Motor neuron (in vitro differentiated cells): ENCODE data around the gene THSD1. TPM values are rescaled to one million over a fixed set of nuclear protein-coding genes. Genes with fewer than 3 reads are reported as not detected.
"Not testable (repeated sequence)": the region's sequence is repeated elsewhere in the genome, so short reads cannot be mapped to it uniquely, and the experiment has no call there.

Experiments used
- ATAC-seq, 8 experiments: fragments of 200-7000 bp; cut with Tn5 transposase; replicated peaks in 6 of 8; 2 replicates each; pipeline ENCODE4 v1.8.0; 2021; ENCODE audit warnings: mild to moderate bottlenecking in 8 of 8, moderate library complexity in 8 of 8
- H3K27ac ChIP-seq, 2 donors: fragments of 250-450 bp; sonication (Bioruptor Pico); 2 replicates each; pipeline ENCODE4 v1.9.0; 2021; ENCODE audit warnings: antibody characterized with exemption in 2 of 2, mild to moderate bottlenecking in 2 of 2, moderate library complexity in 1 of 2
- H3K4me1 ChIP-seq, 2 donors: fragments of 250-450 bp; sonication (Bioruptor Pico); replicated peaks in 1 of 2; 2 replicates each; pipeline ENCODE4 v1.6.1; 2021; ENCODE audit warnings: antibody characterized with exemption in 2 of 2, mild to moderate bottlenecking in 2 of 2, moderate library complexity in 1 of 2
- H3K4me3 ChIP-seq, 5 donors: fragments of 250-450 bp; sonication (Bioruptor Pico); 2 replicates each; pipeline ENCODE4 v1.9.0; 2021; ENCODE audit warnings: antibody characterized with exemption in 5 of 5, mild to moderate bottlenecking in 5 of 5, moderate library complexity in 4 of 5
- WGBS, 10 experiments: fragments of 450-650 bp; shearing (Covaris generic); methylation state at CpG; one replicate each; pipeline ENCODE4 v1.0.0; 2022; 5-methylcytosine and 5-hydroxymethylcytosine counted together
- in situ Hi-C, 9 experiments: fragments of 400-800 bp; cut with MboI; loops; one replicate each; pipeline ENCODE4 v1.15.0; 2021; ENCODE audit warnings: low sequenced_read_pairs in 9 of 9, low pct_unique_long_range_greater_than_20kb in 2 of 9; ENCODE audit not compliant: unreplicated experiment in 9 of 9
- total RNA-seq, 8 experiments: library from RNA; unstranded; fragments of 300-600 nt; gene quantifications; 2 replicates each; pipeline versions ENCODE4 v1.2.3 to v1.2.4, GENCODE V29; 2022

Gene THSD1
- total RNA-seq, 8 experiments from 2014 or later: 0.40 to 3.2 (median 1.2) TPM

DNA sequence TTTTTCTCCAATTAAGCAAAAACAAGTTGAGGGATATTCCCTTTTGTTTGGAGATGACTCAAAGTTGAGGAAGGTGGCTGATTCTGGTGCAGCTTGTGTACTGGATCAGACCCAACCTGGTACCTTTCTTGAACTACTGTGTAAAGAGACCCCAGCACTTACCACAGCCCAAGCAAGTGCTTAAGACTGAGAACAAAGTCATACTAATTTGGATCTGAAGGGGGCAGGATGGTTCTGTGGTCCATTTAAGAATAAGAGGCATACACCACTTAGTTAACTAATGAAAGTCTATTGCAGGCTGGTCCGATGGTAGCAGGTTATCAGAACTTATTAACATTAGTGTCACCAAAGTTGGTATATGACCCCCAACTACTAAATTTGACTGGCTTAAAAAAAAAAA lies 6.3 kb downstream of the THSD1 start:
- Histone ChIP-seq H3K4me3 (no peak overlapping the region), H3K4me1 (no peaks in the 10 kb centered on the region), H3K27ac (no peak overlapping the region)
- in situ Hi-C loops: no loop called here
- ATAC-seq: no peak
- 60 to 100% (median 100%) methylated on average over 1 of the region's 1 CpG; no CpG with 5 or more reads in 6 of the 10 experiments for WGBS, 10 experiments

DNA sequence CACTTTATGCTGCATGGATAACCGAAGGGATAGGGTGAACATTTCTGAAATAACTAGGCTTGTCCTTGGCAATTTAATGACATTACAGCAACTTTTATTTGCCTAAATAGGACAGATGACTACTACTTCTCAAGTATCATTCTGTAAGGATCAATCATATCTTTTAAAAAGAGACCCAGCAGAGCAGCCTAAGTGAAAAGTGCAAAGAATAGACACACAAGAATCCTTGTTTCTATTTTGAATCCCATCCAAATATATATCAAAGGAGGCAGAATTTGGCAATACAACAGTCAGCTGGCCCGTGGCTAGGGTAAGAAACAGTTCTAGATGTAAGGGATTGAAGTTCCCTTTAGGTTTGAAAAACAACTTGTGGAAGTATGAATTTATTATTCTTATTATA lies 6.9 kb downstream of the THSD1 start:
- WGBS, 10 experiments: 0 to 100% (median 53%) methylated on average over 1 to 2 of the region's 2 CpGs; no CpG with 5 or more reads in 2 of the 10 experiments
- H3K27ac ChIP-seq: no peak overlapping the region
- H3K4me1 ChIP-seq: no peaks in the 10 kb centered on the region
- H3K4me3 ChIP-seq: no peak overlapping the region
- in situ Hi-C loops: no loop called here
- no peak for ATAC-seq

DNA sequence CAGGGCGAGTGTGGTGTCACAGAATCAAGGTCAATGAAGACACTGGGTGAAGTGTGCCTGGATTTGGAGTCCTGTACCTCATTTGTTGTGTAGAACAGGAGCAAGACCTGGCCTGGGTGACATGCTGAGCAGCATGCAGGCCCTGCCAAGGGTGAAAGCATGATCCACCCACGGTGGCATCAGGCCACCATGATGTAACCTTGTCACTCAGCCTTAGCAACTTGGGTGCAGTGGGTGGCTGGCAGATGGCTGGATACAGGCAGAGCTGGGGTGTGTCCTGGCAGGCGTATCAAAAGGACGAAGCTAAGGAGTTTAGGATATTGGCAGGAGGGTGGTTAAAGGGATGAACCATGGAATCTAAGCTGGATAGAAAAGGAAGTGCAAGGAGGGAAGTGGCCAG lies 10.3 kb downstream of the THSD1 start:
- WGBS, 10 experiments: 38 to 100% (median 80%) methylated on average over 1 to 3 of the region's 4 CpGs; no CpG with 5 or more reads in 1 of the 10 experiments
- ATAC-seq: no peak

DNA sequence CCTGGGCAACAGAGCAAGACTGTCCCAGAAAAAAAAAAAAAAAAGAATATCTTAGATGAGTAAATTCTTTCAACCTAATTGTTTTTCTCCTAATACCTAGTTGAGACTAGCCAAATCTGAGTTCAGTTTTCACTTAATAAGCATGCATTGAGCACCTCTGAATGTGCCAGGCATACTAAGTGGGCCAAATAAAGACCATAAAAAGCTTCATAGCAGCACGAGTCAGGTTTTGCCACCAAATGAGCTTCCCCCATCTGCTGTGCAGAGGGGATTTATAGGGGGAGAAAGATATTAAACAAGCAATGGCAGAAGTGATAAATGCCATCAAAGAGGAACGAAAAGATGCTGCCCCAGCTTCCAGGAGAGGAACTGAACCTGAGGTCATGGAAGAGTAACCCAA lies 11.4 kb downstream of the THSD1 start:
- Histone ChIP-seq H3K4me1 (no peaks in the 10 kb centered on the region), H3K27ac (no peak overlapping the region), H3K4me3 (no peak overlapping the region)
- 17 to 83% (median 57%) methylated on average over 1 to 2 of the region's 2 CpGs; no CpG with 5 or more reads in 1 of the 10 experiments for WGBS, 10 experiments
- ATAC-seq: no peak
- in situ Hi-C loops: no loop called here

More for the DNA sequence above, 10.3 kb downstream of the THSD1 start:
- in situ Hi-C loops: no loop called here
- H3K27ac ChIP-seq: no peak overlapping the region
- H3K4me3 ChIP-seq: no peak overlapping the region
- no peaks in the 10 kb centered on the region for H3K4me1 ChIP-seq

DNA sequence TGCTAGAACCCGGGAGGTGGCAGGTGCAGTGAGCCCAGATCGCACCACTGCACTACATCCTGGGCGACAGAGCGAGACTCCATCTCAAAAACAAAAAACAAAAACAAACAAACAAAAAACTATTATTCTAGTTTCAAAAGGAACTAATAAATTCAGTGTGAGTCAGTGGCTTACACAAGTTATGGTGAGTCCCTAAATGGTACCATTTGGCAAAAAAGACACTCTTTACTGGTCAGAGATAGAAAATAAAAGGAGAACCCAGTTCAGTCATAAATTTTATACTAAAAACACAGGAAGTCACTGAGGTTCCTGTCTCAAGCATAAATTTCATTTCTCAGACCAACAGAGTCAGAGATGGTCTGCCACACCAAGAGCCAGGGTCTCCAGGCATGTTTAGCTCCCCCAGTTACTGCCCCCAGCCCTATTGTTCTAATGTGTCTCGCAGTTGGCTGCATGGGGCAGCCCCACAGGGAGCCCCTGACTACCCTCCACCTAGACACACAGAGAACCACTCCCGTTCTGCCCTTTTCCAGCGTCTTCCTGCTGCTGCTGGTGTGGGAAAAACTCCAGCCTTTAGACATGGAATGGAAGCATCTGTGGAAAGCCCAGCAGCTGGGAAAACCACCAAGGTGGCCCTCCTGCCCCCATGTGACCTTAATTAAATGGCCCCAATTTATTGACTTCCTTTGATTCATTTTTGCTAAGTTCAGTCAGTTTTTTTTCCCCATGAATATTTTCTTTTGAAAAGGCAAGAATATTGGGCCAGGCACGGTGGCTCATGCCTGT lies 12.2 kb downstream of the THSD1 start:
- no peak overlapping the region for H3K27ac ChIP-seq
- H3K4me1 ChIP-seq: no peaks in the 10 kb centered on the region
- in situ Hi-C loops: no loop called here
- no peak overlapping the region for H3K4me3 ChIP-seq
- ATAC-seq: no peak
- WGBS, 10 experiments: 56 to 92% (median 79%) methylated on average over 1 to 8 of the region's 8 CpGs; no CpG with 5 or more reads in 1 of the 10 experiments

DNA sequence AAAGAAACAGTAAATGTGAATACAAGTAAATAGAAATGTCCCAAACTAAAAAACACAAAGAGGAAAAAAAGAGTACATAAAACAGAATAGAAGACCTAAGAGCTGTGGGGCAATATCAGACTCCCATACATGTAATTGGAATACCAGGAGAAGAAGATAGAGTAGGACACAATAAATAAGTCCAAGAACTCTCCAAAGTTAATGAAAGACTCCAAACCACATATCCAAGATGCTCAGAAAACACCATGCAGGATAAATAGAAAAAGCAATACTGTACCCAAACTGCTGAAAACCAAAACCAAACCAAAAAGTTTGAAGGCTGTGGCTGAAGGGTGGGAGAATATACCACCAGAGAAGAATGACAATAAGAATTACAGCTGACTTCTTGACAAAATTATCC lies 18.3 kb downstream of the THSD1 start:
- H3K27ac ChIP-seq: no peak overlapping the region
- no peaks in the 10 kb centered on the region for H3K4me1 ChIP-seq
- H3K4me3 ChIP-seq: no peak overlapping the region
- no peak for ATAC-seq
- in situ Hi-C loops: no loop called here

DNA sequence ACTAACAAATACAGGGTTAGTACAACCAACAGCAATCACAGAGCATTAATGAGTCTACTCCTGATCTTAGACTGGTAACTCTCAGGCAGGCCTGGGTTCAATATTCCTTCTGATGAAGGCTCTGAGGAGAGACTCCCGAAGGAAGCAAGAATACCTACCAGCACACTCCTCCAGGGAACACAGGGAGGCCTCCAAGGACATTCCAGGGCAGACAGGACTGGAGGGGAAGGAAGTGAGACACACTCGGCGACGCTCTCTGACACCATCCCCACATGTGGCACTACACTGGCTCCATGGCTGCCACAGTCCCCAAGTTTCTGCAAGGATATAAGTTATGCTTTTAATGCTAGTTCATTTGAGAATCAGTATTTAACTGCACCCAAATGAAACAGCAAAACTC lies 20.1 kb downstream of the THSD1 start:
- ATAC-seq: no peak
- 67 to 85% (median 80%) methylated on average over 1 to 4 of the region's 4 CpGs; no CpG with 5 or more reads in 7 of the 10 experiments for WGBS, 10 experiments

DNA sequence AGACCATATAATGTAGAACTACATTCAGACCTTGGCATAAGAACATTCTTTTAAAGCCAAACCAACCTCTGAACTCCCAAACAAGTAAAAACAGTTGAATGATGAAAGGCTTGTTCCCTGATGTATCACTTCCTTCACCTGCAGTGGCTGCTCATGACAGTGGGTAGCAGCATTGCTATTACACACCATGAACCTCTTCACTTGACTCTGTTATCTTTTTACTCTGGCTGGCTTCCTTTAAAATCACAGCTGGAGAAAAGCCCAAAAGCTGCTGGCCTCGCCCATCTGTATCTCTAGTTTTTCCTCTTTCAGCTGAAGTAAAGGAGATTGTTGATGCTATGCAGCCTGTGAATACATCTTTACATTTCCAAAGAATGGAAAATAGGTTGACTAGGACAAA lies 22.6 kb downstream of the THSD1 start:
- no peak overlapping the region for H3K27ac ChIP-seq
- WGBS, 10 experiments: 60 to 100% (median 100%) methylated on average over 1 of the region's 1 CpG; no CpG with 5 or more reads in 7 of the 10 experiments
- in situ Hi-C loops: no loop called here
- no peaks in the 10 kb centered on the region for H3K4me1 ChIP-seq
- H3K4me3 ChIP-seq: no peak overlapping the region
- no peak for ATAC-seq

More for the DNA sequence above, 20.1 kb downstream of the THSD1 start:
- no peak overlapping the region for H3K4me3 ChIP-seq
- in situ Hi-C loops: no loop called here
- H3K4me1 ChIP-seq: no peaks in the 10 kb centered on the region
- H3K27ac ChIP-seq: no peak overlapping the region

DNA sequence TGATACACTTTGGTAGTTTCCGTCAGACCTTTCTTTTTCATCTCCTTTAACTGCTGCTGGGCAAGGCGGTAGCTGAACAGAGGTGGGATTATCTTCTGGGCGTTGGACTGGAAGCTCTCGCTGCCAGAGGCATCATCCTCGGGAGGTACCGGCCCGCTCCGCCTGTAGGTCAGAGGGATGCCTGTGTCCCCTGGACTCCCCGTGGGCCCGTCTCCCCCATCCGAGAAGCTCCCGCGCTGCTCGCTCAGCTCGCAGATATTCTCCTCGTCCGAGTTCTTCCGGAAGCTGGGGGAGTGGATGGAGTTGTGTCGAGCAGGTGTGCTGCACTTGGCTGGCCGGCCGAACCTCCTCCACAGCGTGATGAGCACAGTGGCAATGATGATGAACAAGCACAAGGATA lies 27.7 kb downstream of the THSD1 start:
- 83 to 98% (median 94%) methylated on average over 2 to 14 of the region's 22 CpGs; no CpG with 5 or more reads in 5 of the 10 experiments for WGBS, 10 experiments
- no peak for ATAC-seq
- Histone ChIP-seq H3K4me3 (no peak overlapping the region), H3K27ac (no peak overlapping the region), H3K4me1 (no peaks in the 10 kb centered on the region)
- in situ Hi-C loops: no loop called here

DNA sequence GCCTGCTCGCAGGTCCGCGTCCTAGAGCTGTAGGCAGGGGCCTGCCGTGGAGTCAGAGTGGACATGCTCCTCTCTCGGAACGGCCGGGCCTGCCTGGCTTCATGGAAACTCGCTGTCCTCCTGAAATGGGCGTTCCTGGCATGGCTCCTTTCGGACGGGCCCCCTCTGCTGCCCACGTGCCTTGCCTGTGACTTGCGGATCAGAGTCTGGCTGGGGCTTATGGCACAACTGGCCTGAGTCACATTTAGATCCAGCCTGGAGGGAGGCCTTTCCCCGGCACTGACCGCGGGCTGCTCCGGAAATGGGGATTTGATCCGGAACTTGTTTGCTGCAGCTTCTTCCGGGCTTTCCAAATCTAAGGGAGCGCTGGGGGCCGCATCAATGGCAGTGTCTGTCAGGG lies 28.1 kb downstream of the THSD1 start:
- Histone ChIP-seq H3K4me3 (no peak overlapping the region), H3K27ac (no peak overlapping the region), H3K4me1 (no peaks in the 10 kb centered on the region)
- 70 to 100% (median 95%) methylated on average over 3 to 7 of the region's 21 CpGs; no CpG with 5 or more reads in 4 of the 10 experiments for WGBS, 10 experiments
- ATAC-seq: no peak
- in situ Hi-C loops: no loop called here

DNA sequence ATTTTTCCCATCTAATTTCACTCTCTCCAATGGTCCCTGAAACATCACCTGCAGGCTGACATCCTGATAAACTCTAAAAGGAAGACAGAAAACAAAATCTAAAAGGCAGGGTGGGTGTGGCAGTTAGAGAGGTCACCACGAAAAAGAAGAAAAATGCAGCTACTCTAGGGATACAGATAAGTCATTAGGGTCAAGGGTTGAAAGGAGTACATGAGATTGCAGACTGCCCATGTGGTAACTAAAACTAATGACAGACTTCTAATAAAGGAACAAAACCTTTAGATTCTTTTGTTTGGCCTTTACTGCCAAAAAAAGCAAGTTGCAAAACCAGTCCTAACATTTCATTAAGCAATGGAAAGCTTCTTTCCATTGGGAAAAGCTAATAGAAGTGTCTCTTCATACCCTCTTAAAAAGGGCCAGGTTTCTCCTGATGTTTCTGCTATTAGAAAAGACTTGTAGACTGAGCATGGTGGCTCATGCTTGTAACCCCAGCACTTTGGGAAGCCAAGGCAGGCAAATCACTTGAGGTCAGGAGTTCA lies 31.0 kb downstream of the THSD1 start:
- WGBS, 10 experiments: 0 to 33% (median 0%) methylated on average over 1 of the region's 1 CpG; no CpG with 5 or more reads in 2 of the 10 experiments
- ATAC-seq: no peak
- in situ Hi-C loops: no loop called here

DNA sequence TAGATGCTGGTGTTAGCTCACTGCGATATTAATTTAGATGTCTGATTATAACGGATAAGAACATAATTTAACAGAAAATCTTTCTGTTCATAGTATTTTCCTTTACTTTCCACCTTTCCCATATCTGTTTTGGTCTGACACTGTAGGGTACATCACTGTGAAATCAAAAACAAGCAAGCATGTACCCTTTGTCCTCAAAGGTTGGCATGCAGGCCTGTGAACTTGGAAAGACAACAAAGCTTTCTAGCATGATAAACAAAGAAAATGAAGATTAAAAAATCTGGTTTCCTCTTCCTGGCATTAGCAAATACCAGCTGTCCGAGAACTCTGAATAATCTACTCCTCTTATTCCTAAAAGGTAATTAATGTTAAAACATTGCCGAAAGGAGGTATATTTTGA lies 31.6 kb downstream of the THSD1 start:
- no peak for ATAC-seq

More for the DNA sequence above, 31.0 kb downstream of the THSD1 start:
- Histone ChIP-seq H3K27ac (no peak overlapping the region), H3K4me3 (no peak overlapping the region), H3K4me1 (peaks cover 0 to 3% of the 10 kb centered on the region in 2 donors)

DNA sequence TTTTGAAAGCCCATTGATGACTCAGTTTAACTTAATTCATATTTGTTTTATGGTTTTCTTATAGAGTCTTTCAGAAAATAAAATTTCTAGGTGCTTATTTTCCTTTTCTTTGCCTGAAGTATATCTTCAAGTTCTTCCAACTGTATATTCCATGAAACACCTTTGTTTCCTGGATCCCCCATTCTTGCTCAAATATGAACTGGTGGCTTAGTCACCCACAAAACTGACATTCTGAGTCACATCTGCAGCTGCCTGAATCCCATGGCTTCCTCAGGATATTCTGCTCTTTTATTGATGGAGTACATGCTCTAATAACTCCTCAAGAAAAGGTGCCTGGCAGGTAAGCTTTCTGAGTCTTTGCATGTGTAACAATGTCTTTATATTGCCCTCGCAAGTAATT lies 32.7 kb downstream of the THSD1 start:
- H3K4me3 ChIP-seq, ATAC-seq, H3K27ac ChIP-seq, H3K4me1 ChIP-seq, in situ Hi-C loops: not testable (repeated sequence)
- 80 to 100% (median 100%) methylated on average over 1 of the region's 1 CpG; no CpG with 5 or more reads in 7 of the 10 experiments for WGBS, 10 experiments

More for the DNA sequence above, 31.6 kb downstream of the THSD1 start:
- H3K27ac ChIP-seq: no peak overlapping the region
- WGBS, 10 experiments: 47 to 100% (median 93%) methylated on average over 2 to 4 of the region's 4 CpGs
- in situ Hi-C loops: no loop called here
- H3K4me1 ChIP-seq: peaks cover 0 to 3% of the 10 kb centered on the region in 2 donors
- H3K4me3 ChIP-seq: no peak overlapping the region
